Measurements from ENCODE around the gene LRP4. TPM values are rescaled to one million over a fixed set of nuclear protein-coding genes. Genes with fewer than 3 reads are reported as not detected.
"Not testable (repeated sequence)": the region's sequence is repeated elsewhere in the genome, so short reads cannot be mapped to it uniquely, and the experiment has no call there.

Gene LRP4
- total RNA-seq, 1 experiment from 2014 or later: 0.54 TPM

DNA sequence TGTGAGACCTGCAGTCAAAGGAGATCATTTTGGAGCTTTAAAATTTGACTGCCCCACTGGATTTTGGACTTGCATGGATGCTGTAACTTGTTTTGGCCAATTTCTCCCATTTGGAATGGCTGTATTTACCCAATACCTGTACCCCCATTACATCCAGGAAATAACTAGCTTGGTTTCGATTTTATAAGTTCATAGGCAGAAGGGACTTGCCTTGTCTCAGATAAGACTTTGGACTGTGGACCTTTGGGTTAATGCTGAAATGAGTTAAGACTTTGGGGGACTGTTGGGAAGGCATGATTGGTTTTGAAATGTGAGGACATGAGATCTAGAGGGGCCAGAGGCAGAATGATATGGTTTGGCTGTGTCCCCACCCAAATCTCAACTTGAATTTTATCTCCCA, 10.4 kb upstream of the LRP4 start:
- DNase-seq (ENCODE audit: extremely low read depth, low read depth): not testable (repeated sequence)

DNA sequence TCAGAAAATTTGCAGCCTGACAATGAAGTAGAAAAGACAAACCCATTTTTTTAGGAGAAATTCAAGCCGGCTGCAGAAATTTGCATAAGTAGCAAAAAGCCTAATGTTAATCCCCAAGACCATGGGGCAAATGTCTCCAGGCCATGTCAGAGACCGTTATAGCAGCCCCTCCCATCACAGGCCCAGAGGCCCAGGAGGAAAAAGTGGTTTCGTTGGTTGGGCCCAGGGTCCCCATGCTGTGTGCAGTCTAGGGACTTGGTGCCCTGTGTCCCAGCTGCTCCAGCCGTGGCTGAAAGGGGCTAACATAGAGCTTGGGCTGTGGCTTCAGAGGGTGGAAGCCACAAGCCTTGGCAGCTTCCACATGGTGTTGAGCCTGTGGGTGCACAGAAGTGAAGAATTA, 9.6 kb upstream of the LRP4 start:
- not testable (repeated sequence) for DNase-seq (ENCODE audit: extremely low read depth, low read depth)

DNA sequence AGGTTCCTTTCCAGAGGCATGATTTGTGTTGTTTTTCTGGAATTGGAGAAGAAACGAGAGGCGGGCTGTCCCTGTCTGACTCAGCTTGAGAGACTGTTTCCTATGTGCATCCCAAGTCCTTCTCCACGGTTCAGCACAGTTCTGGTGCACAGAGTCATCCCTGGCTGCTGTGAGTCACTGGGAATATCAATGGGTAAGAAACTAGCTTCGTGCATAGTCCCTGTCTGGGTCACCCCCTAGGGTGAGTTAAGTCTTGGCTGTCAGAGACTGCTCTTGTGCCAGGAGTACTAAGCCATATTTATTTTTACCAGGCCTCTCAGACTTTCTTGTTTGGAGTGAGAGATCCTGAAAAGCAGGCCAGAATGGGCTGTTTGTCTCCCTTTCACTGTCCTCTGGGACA, 2.4 kb upstream of the LRP4 start:
- DNase-seq (ENCODE audit: extremely low read depth, low read depth): no peak

DNA sequence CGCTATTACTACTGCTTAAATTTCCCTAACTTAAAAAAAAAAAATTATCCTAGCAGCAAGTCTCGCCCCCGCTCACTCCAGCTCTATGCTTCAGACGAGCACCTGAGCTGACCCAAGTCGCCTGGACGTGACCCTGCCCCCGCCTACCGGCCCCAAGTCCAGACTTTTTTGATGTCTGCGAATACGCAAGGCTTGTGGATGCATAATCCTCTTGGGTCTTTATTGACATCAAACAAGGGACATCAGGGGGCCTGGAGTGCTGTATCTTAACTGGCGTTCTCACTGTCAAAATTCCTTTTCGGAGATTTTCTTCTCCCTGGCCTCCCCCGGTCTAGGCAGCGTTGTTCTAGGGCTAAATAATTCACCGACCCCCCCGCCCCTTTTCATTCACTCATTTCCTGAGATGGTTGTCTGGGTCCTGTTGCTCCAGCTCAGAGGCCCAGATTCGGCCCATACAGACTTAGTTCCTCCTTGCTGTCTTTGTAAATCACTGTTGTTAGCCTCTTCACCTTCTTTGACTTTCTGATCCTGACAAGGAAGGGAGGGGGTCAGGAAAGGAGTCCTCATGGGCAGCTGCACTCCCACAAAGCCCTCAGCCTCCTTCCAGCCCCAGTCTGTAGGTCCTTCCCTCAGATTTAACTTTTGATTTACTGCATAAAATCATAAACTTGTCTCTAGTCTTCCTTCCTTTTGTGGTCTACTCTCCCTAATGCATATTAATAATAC, 601 bp upstream of the LRP4 start:
- DNase-seq (ENCODE audit: extremely low read depth, low read depth): no peak

DNA sequence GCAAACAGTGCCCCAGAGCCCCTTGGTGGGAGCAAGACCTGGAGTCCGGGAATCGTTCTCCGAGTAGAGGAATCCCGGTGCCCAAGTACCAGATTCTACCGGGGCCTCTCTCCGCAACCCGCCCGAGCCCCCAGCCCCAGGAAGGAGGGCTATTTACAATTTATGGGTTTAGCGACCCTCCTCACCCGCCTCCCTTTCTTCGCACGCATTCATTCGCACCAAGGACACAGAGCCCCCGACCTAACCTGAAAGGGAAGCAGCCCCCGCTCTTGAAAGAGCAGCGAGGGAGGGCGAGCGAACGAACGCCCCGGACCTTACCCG, 628 bp downstream of the LRP4 start:
- DNase-seq (ENCODE audit: extremely low read depth, low read depth): no peak

DNA sequence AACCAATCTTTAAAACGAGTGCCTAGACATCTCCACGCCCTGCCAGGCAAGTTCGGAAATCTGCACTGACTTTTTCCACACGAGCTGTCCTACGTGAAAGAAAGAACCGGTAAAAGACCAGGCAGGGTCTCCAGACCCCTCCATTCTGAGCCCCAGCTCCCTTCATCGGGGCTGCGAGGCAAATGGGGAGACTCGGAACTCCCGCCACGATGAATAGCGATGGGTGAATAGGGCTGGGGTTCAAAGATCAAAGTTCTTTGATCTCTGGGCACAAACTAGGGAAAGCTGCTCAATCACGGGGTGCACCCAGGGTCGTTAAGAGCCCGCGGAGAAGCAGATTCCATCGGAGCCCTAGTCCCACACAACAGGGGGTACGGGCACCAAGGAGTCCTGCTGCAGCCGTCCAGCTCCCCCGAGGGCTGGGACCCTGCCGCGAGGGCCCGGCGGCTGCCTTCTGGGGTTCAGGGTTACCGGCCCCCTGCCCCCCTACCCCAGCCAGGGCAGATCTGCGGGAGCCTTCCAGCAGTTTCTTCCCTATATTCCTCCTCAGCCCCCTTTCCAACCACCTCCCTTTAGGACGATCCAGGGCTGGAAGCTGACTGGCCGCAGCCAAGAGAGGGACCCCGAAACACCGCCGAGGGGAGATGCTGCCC, 1.1 kb downstream of the LRP4 start:
- no peak for DNase-seq (ENCODE audit: extremely low read depth, low read depth)

DNA sequence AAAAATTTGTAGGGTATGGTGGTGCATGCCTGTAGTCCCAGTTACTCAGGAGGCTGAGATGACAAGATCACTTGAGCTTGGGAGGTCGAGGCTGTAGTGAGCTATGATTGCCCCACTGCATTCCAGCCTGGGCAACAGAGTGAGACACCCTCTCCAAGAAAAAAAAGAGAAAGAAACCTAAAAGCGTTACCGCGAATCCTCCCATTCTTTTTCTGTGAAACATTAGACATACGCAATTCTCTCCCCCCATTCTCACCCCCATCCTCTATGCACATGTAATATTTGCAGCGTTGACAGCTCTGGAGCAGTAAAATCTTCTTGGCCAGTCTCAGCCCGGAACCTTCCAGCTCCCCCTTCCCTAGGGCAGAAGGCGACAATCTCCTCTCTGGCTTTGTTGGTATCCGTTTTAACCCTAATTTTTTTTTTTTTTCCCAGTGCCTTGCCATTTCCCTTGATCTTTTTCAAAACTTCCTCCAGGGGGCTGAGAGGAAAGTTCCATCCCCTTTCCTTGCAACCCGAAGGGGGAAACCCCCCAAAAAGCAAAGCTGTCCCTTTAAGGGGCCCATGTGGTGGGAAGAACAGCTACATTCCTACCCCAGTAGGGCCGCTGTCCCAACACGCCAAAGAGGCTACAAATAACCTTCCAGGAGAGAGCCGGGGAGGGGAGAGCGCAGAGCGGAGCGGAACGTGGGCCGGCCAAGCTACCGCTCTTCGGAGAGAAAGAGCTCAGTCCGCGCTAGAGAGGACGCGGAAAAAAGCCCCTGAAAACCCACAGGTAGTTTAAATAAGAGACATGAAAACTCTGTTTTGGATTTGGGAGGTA, 1.9 kb downstream of the LRP4 start:
- no peak for DNase-seq (ENCODE audit: extremely low read depth, low read depth)

DNA sequence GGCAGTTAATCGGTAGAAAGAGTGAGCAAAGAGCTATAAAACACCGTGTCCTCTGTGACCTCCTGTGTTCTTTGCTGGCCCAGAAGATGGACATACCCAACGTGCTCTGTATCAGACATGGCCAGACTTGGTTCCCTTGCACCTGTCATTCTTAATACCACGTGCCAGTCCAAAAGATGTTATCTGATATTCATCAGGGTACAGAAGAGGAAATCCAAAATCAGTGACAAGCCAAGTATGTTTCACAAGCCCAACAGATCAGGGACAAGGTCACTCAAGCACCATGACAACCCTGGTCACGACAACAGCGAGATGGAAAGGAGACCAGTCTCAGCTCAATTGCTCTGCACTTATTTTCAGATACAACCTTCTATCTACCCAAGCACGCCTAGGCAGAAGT, 3.4 kb downstream of the LRP4 start:
- DNase-seq (ENCODE audit: extremely low read depth, low read depth): no peak

DNA sequence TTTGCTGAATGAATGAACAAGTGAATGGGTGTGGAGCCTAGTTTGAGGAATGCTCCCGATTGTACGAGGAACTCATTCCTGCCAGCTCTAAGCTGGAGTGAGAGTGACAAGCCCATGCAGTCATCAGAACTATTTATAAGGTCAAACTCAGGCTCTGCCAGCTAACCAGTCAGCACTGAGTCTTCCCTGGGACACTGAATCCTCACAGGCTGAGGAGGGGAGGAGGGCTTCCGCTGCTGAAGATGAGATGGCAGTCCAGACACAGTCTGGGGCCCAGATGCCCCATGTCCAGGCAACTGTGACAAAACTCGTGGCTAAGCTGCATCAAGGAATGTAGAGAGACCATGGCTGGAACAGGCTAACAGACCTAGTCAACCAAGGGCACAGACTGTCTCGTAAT, 4.0 kb downstream of the LRP4 start:
- DNase-seq (ENCODE audit: extremely low read depth, low read depth): no peak

DNA sequence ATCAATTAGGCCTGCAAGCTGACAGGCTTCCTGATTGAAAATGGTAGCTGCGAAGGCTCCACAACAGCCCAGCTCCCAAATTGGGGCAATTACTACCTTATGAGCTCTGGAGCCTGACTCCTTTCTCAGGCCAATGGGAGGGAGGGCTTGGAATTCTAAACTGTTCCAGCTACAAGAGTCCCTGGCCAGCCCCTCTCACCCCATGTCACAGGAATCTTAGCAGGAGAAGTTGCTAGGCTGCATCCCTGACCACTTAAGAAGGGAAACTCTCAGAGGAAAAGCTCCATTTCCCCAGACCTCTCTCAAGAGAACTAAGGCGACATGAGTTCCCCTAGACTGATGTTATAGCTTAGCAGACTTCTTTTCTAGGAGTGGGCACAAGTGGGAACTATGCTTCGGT, 4.9 kb downstream of the LRP4 start:
- DNase-seq (ENCODE audit: extremely low read depth, low read depth): no peak

DNA sequence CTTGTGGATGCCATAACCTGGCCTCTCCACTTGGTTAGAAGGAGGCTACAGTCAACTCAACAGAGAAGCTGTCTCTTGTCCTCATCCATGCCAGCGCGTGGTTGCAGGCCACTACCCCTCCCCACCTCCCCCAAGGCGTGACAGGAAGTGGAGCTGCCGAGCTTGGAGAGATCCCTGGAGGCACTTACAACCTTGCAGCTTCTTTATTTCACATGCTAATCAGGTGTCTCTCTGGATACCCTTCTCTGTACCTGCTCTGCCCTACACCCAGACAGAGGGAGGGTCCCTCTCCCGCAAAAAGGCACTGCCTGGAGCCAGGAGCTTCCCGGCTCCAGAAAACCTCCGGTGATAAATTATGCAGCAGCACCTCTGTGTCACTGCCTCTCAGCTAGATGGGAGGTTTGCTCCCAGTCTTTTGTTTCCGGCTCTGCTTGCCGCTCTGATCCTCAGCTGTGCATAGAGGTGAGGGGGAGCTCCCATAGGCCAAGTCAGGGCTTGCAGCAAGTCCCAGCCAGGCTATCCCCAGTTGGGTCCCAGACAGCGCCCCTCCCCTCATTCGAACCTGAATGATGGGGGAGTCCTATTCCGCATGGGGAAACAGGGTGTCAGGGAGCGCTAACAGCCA, 5.7 kb downstream of the LRP4 start:
- DNase-seq (ENCODE audit: extremely low read depth, low read depth): no peak

DNA sequence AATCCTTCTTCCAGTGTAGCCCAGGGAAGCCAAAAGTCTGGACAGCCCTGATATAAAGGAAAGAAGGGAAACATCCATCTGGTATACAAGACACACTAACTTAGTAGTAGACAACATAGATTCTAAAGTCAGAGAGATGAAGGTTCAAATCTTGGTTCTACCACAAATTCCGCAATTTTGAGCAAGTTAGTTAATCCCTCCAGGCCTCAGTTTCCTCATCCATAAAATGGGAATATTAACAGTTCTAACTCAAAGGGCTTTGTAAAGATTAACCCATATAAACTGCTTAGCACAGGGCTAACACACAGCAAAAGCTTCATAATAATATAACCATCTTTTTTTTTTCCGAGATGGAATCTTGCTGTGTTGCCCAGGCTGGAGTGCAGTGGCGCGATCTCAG, 10.7 kb downstream of the LRP4 start:
- DNase-seq (ENCODE audit: extremely low read depth, low read depth): no peak

DNA sequence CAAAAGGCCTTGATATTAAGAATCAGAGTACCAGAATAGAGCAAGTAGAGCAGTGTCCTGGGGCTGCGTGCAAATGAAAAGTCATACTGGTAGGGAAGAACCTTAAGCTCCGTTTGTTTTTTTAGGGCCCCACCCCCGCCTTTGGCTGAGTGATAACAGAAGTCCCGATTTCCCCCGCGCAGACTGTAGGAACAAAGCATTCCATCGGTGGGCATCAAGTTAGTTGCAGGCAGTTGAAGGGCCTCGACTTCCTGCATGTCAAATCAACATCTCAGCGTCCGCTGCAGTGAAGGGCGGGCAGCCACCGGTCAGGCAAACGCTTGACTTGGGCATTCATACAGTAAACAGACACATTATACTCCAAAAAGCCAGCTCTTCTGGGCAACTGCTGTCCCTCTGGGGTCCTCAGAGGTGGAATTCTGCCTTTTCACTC, 11.7 kb downstream of the LRP4 start:
- DNase-seq (ENCODE audit: extremely low read depth, low read depth): no peak

DNA sequence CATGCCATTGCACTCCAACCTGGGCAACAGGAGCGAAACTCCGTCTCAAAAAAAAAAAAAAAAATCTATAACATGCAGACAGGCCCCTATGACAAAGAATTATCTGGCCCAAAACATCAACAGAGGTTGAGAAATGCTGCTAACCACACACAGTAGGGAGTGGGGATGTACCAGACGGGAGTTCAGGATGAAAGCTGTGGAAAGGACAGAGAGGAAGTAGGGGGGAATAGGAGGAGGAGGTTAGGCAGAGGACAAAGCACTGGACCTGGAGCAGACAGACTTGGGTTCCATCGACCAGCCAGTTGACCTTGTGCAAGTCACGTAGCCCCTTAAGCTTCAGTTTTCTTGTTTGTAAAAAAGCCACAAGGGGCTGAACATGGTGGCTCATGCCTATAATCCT, 12.5 kb downstream of the LRP4 start:
- DNase-seq (ENCODE audit: extremely low read depth, low read depth): no peak

DNA sequence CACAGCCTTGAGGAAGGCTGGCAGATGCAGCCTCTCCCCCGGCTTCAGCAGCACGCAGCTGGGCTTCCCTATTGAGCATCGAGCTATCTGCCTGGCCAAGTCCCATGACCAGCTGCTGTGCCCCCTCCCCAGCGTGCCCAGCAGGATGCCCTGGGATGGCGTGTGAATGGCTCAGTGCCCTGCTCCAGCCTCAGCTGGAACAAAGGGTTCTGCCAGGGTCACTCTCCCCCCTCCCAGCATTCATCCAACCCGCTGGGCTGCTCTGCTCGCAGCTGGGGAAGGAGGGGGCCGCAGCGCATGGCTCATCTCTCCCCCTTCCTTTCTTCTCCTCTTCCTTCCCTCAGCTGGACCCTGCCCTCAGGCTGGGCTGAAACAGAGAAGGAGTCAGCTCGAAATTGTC, 14.5 kb downstream of the LRP4 start:
- DNase-seq (ENCODE audit: extremely low read depth, low read depth): no peak

DNA sequence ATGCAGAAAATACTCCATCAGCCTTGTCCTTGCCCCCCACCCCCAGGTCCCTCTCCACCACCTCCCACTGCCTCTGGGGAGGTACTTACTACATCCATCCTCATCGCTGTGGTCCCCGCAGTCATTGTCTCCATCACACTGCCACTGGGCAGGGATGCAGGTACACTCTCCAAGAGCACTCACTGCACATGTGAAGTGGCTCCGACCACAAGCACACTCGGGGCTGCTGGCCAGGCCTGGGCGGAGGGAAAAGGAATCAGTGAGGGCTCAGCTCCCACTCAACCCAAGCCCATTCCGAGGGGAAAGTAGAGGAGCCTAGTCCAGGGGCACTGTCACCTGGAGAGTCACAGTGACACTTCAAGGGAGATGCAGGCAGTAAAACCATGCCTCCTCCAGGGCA, 15.7 kb downstream of the LRP4 start:
- DNase-seq (ENCODE audit: extremely low read depth, low read depth): no peak

DNA sequence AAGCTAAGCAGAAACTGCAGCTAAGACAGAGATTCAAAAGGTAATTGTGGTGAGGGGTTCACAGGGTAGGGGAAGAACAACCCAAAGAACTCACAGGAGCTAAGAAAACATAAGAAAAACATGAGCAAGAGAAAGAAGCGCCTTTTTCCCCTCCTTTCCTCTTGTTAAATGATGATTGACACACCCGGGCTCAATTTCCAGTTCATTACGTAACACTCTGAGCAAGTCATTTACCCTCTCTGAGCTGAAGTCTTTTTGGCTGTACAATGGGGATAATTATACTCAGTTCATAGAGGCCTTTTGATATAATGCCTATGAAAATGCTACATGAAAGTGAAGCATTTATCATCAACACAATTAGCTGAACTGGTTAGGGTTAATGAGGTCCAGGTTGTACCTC, 17.2 kb downstream of the LRP4 start:
- no peak for DNase-seq (ENCODE audit: extremely low read depth, low read depth)

DNA sequence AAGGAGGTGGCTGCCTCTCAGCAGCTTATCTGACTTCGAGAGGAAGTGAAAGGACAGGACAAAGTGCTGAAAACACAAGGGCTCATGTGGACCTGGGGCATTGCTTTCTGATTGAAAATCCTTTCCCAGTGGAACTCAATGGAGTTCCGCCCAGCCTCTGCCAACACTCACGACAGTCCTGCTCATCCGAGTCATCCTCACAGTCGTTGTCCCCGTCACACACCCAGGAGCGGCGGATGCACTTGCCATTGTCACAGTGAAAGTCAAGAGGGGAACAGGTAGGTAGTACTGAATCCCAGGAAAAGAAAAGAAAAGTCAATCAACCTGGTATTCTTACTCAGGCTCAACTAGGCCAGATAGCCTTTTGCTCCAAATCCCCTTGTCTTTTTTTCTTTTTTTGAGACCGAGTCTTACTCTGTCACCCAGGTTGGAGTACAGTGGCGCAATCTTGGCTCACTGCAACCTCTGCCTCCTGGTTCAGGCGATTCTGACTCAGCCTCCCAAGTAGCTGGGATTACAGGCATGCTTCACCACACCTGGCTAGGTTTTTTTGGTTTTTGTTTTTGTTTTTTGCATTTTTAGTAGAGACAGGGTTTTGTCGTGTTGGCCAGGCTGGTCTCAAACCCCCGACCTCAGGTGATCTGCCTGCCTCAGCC, 18.1 kb downstream of the LRP4 start:
- DNase-seq (ENCODE audit: extremely low read depth, low read depth): no peak

DNA sequence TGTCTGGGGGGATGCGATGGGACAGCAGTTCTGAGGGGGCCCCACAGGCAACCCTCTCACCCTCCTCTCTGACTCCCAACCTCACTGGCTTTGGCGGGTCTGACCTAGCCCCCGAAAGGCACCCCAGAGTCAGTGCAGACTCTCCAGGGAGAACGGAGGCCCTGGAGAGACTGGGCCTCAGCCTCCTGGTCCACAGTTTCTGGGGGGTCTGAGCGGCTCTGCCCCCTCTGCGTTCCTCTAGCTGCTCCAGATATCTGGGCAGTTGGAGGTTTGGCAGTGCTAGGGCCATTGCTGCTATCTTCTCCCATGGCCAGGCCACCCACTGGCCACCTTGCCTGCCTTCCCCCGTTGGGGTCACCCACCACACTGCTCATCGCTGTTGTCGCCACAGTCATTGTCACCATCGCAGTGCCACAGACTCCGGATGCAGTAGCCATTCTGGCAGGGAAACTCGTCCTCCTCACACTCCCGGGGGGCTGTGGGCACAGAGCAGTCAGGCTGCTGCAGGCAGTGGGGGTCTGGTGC, 18.8 kb downstream of the LRP4 start:
- no peak for DNase-seq (ENCODE audit: extremely low read depth, low read depth)

DNA sequence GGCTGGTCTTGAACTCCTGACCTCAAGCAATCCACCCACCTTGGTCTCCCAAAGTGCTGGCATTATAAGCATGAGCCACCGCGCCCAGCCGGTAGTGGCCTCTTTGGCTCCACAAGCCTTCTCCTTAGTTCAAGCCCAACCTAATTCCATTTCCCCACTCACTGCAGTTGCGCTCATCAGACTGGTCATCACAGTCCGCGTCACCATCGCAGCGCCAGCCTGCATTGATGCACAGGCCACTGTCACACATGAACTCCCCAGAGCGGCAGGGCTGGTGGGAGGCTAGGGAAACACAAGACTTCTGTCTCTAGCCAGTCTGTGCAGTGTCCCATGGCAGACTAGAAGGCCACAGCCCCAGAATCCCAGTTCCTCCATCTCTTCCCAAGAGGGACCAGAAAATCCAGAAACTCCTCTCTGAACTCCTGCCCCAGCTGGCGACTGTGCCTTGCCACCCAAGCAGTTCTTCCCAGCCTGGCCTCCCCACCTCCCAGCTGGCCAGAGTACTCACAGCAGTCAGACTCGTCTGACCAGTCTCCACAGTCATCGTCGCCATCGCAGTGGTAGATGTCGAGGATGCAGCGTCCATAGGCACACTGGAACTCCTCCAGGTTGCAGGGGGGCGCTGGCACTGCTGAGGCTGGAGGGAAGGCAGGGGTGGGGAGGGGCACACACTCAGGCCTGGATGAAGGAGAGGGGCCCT, 19.8 kb downstream of the LRP4 start:
- no peak for DNase-seq (ENCODE audit: extremely low read depth, low read depth)

All from NCI-H460 (cell line).